ENCODE data around the gene TRIM24.

DNA sequence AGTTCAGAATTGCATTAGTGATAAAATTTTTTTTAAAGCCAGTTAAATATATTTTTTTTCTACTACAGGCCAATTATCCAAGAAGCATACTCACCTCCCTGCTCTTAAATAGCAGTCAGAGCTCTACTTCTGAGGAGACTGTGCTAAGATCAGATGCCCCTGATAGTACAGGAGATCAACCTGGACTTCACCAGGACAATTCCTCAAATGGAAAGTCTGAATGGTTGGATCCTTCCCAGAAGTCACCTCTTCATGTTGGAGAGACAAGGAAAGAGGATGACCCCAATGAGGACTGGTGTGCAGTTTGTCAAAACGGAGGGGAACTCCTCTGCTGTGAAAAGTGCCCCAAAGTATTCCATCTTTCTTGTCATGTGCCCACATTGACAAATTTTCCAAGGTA lies 119.1 kb downstream of the TRIM24 start:
- TF ChIP-seq, protein P1, sequence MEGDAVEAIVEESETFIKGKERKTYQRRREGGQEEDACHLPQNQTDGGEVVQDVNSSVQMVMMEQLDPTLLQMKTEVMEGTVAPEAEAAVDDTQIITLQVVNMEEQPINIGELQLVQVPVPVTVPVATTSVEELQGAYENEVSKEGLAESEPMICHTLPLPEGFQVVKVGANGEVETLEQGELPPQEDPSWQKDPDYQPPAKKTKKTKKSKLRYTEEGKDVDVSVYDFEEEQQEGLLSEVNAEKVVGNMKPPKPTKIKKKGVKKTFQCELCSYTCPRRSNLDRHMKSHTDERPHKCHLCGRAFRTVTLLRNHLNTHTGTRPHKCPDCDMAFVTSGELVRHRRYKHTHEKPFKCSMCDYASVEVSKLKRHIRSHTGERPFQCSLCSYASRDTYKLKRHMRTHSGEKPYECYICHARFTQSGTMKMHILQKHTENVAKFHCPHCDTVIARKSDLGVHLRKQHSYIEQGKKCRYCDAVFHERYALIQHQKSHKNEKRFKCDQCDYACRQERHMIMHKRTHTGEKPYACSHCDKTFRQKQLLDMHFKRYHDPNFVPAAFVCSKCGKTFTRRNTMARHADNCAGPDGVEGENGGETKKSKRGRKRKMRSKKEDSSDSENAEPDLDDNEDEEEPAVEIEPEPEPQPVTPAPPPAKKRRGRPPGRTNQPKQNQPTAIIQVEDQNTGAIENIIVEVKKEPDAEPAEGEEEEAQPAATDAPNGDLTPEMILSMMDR (conservative IDR thresholded peaks at IDR 0.05; ENCODE audit: low read length) = no peak
- no peak for TF ChIP-seq EZH2phosphoT487 (IDR thresholded peaks at IDR 0.05; ENCODE audit: borderline replicate concordance, low read depth, low read length)
